K562 (cell line): ENCODE results near the gene NT5DC2. TPM values are rescaled to one million over a fixed set of nuclear protein-coding genes. Genes with fewer than 3 reads are reported as not detected.

Source experiments
- ATAC-seq: fragments of 200-7000 bp; cut with Tn5 transposase; 3 replicates; pipeline ENCODE4 v1.9.1; 2020; ENCODE audit warnings: moderate library complexity
- BruUV-seq: library from RNA; stranded (reverse); fragments of 400-500 nt; replicated peaks from 2 replicates; lab custom pipeline; 2021; lab: Mats Ljungman, UMichigan
- CTCF ChIA-PET: fragments of 300-600 bp; formaldehyde crosslinking; extraction: SDS; loops from one replicate; lab custom pipeline; 2021; ENCODE audit warnings: low intra/inter-chr PET ratio; lab: Yijun Ruan, JAX
- POLR2A ChIA-PET: fragments of 300-600, 350-650 bp; sonication (Branson Sonifier 250); formaldehyde crosslinking; extraction: SDS; loops from one replicate; lab custom pipeline; 2021; ENCODE audit warnings: antibody characterized with exemption, inconsistent platforms; lab: Yijun Ruan, JAX
- DNase-seq, 4 experiments: peaks; one replicate each; pipeline versions ENCODE4 v3.0.0 to v3.0.0-alpha.2; 2011 to 2018; ENCODE audit warnings: low spot score in 3 of 4, mixed read lengths in 3 of 4; ENCODE audit errors: extremely low read depth in 1 of 4
- FAIRE-seq: peaks from 2 replicates; lab custom pipeline; 2011; peaks lifted over from hg19 to GRCh38; lab: Jason Lieb, UNC
- H2AFZ ChIP-seq: 2 replicates; pipeline ENCODE4 v1.6.0; 2011; ENCODE audit warnings: low read depth, low read length, control low read depth, inconsistent platforms
- H3K27ac ChIP-seq: fragments of 200-600 bp; 3 replicates; pipeline ENCODE4 v1.8.0; 2011; ENCODE audit warnings: low read depth, mild to moderate bottlenecking, control low read depth, inconsistent platforms, low read length, moderate library complexity, mixed read lengths; ENCODE audit errors: extremely low read depth
- H3K27me3 ChIP-seq, 2 experiments: fragments of 300-600 bp in 1 of 2; 2 replicates in 1 of 2; 3 replicates in 1 of 2; pipeline versions ENCODE4 v1.6.0 to v1.8.0; 2011; ENCODE audit warnings: inconsistent platforms in 2 of 2, low read length in 2 of 2, mild to moderate bottlenecking in 1 of 2, mixed read lengths in 1 of 2, moderate library complexity in 1 of 2; ENCODE audit not compliant: control insufficient read depth in 2 of 2, insufficient read depth in 2 of 2
- H3K36me3 ChIP-seq: fragments of 300-600 bp; 3 replicates; pipeline ENCODE4 v1.8.0; 2011; ENCODE audit warnings: mild to moderate bottlenecking, low read length, inconsistent platforms; ENCODE audit not compliant: control insufficient read depth, insufficient read depth
- H3K4me1 ChIP-seq, 2 experiments: fragments of 200-600 bp in 1 of 2; replicated peaks in 1 of 2; 2 replicates in 1 of 2; 3 replicates in 1 of 2; pipeline versions ENCODE4 v1.5.1 to v1.8.0; 2011; ENCODE audit warnings: inconsistent platforms in 2 of 2, low read length in 2 of 2, mild to moderate bottlenecking in 1 of 2, mixed read lengths in 1 of 2, moderate library complexity in 1 of 2; ENCODE audit not compliant: control insufficient read depth in 2 of 2, insufficient read depth in 2 of 2
- H3K4me2 ChIP-seq: 2 replicates; pipeline ENCODE4 v1.6.1; 2011; ENCODE audit warnings: low read length, control low read depth, inconsistent platforms, mixed read lengths; ENCODE audit not compliant: insufficient read depth
- H3K4me3 ChIP-seq: fragments of 200-600 bp; sonication (generic), shearing (Covaris generic); 2 replicates; pipeline ENCODE4 v1.5.1; 2016; ENCODE audit warnings: control low read depth, inconsistent platforms
- H3K79me2 ChIP-seq: fragments of 200-600 bp; 3 replicates; pipeline ENCODE4 v1.8.0; 2011; ENCODE audit warnings: low read length, inconsistent platforms; ENCODE audit not compliant: control insufficient read depth, insufficient read depth
- H3K9ac ChIP-seq, 2 experiments: 2 replicates each; pipeline versions ENCODE4 v1.6.0 to v1.6.1; 2011; ENCODE audit warnings: low read depth in 2 of 2, low read length in 2 of 2, control low read depth in 1 of 2, inconsistent platforms in 1 of 2, mild to moderate bottlenecking in 1 of 2, mixed read lengths in 1 of 2; ENCODE audit not compliant: insufficient read depth in 1 of 2
- H3K9me1 ChIP-seq: one replicate; pipeline ENCODE4 v1.6.0; 2011; ENCODE audit warnings: inconsistent platforms, mild to moderate bottlenecking, low read length, moderate library complexity; ENCODE audit not compliant: control insufficient read depth, insufficient read depth
- H3K9me3 ChIP-seq: replicated peaks from 2 replicates; pipeline ENCODE4 v1.5.1; 2011; ENCODE audit warnings: low read depth, low read length, inconsistent platforms; ENCODE audit not compliant: control insufficient read depth, insufficient read depth
- H4K20me1 ChIP-seq: replicated peaks from 2 replicates; pipeline ENCODE4 v1.6.1; 2011; ENCODE audit warnings: low read length, inconsistent platforms, mixed read lengths; ENCODE audit not compliant: control insufficient read depth, insufficient read depth
- JUNB ChIP-seq: fragments of 450-650 bp; formaldehyde crosslinking; conservative IDR thresholded peaks from 2 replicates; pipeline ENCODE4 v1.4.0; 2020; ENCODE audit warnings: mild to moderate bottlenecking
- ZNF408 ChIP-seq: fragments of 250-450 bp; sonication (Bioruptor Pico); IDR thresholded peaks from 2 replicates; pipeline ENCODE4 v1.4.0; 2020; ENCODE audit warnings: low read depth, mild to moderate bottlenecking, moderate library complexity
- ZNF79 ChIP-seq: fragments of 250-450 bp; sonication (Bioruptor Pico); IDR thresholded peaks from 2 replicates; pipeline ENCODE4 v1.4.0; 2020; ENCODE audit warnings: low read depth, mild to moderate bottlenecking, moderate library complexity
- WGBS: fragments of 100-300 bp; shearing (Covaris generic); methylation state at CpG from one replicate; pipeline ENCODE4 v1.1.6; 2016; ENCODE audit warnings: low coverage, mixed read lengths; ENCODE audit not compliant: insufficient coverage; ENCODE audit errors: missing lambda C conversion rate; 5-methylcytosine and 5-hydroxymethylcytosine counted together
- in situ Hi-C: fragments of 300-500 bp; cut with MboI; formaldehyde crosslinking; loops from 4 replicates; pipeline ENCODE4 v1.15.0; 2018; ENCODE audit warnings: inconsistent platforms, mixed read lengths
- intact Hi-C: fragments of 100-400 bp; cut with micrococcal nuclease; formaldehyde crosslinking; loops from 2 replicates; pipeline ENCODE4 v1.14.2; 2022
- polyA plus RNA-seq, 8 experiments: library from polyadenylated mRNA; depleted of rRNA in 4 of 8; stranded (reverse) in 5 of 8; unstranded in 3 of 8; fragments of >200 nt; fragmentation: Nextera tagmentation in 2 of 8; fragmentation: Illumina TruSeq in 1 of 8; extraction: Ambion mirVana in 2 of 8; extraction: Trizol in 1 of 8; gene quantifications; 2 replicates each; pipeline versions ENCODE4 v1.2.1 to v1.2.3, GENCODE V29; 2011 to 2014; ENCODE audit warnings: inconsistent platforms in 1 of 8, missing spikeins in 1 of 8
- total RNA-seq, 7 experiments: library from RNA; depleted of rRNA in 6 of 7; stranded (reverse); fragments of >200 nt in 6 of 7; fragmentation: Illumina TruSeq in 2 of 7; extraction: Trizol in 2 of 7; gene quantifications; 2 replicates each; pipeline versions ENCODE4 v1.2.1 to v1.2.3, GENCODE V29; 2011 to 2021; ENCODE audit warnings: low replicate concordance in 1 of 7

The NT5DC2 gene
- total and polyA plus RNA-seq, 9 of the 15 experiments (the other 6 are each of a cell fraction or from before 2014, with no cell fraction given): 25.6 to 168 (median 122) TPM

DNA sequence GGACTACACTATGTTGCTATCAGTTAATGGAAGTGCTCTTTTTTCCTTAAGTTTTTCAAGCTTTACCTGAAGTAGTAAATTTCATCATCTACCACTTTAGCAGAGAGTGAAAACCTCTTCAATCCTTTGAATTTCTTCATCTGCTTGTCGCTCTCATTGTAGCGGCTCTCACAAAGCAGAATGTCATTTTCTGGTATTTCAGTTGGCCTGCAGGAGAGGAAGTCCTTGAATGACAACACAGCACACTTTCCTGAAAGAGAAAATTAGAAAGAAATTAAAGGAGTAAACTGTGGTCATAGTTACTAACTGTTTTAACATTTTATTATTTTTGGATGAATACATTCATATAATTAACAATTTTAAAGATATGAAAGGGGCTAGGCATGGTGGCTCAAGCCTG lies 30.3 kb upstream of the NT5DC2 start:
- DNase-seq: no peak
- no peaks in the 10 kb centered on the region for H3K79me2 ChIP-seq
- CTCF ChIA-PET: no interaction called here
- no peak for TF ChIP-seq ZNF408 (CRISPR knock-in tag)
- no peak for TF ChIP-seq JUNB
- H3K9me3 ChIP-seq: no peaks in the 10 kb centered on the region
- no peak for ATAC-seq
- H3K27me3 ChIP-seq: no peaks in the 10 kb centered on the region
- no peak overlapping the region for H3K27ac ChIP-seq
- BruUV-seq: no TSS peak
- no peak overlapping the region for H2AFZ ChIP-seq
- H3K4me1 ChIP-seq: no peaks in the 10 kb centered on the region
- WGBS: 95% methylated on average over 2 of the region's 2 CpGs
- no peak for FAIRE-seq
- no peaks in the 10 kb centered on the region for H4K20me1 ChIP-seq
- intact Hi-C loops: no loop called here
- H3K36me3 ChIP-seq: peaks cover 40% of the 10 kb centered on the region; the same call in 1 of the 3 replicates
- no peak overlapping the region for H3K9ac ChIP-seq
- POLR2A ChIA-PET: no interaction called here
- H3K4me3 ChIP-seq: no peak overlapping the region
- no peak overlapping the region for H3K4me2 ChIP-seq
- in situ Hi-C loops: no loop called here
- H3K9me1 ChIP-seq: no peaks in the 10 kb centered on the region

DNA sequence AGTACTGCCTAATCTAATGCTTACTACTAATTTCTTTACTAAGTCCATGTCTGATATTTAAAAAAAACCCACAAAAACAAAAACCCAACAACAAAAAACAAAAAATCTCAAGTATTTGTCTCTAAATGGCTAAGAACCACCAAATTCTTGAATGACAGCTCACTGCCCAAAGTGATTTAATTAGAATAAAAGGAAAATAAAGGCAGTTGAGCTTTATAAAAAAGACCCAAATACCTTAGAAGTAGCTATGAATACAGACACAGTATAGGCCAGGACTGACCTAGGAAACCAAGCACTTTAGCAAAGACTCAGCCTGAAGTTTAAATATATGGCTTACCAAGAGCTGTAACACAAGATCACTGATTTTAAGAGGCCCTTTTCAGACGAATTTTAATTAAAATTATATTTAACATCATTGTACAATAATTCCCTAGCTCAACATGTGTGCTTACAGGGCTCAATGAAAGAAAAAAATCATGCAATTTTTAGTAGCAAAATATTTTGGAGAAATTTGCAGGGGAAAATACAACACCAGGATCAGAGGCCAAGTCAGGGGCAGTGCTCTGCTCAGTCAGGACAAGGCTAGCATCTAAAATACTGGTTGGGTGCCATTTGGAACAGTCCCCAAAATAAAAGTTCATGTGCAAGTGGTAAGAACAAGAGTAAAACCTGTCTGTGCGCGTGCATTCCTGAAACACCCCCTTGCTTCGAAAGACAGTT lies 27.5 kb upstream of the NT5DC2 start:
- intact Hi-C loops: no loop called here
- no peaks in the 10 kb centered on the region for H3K9me1 ChIP-seq
- ATAC-seq: no peak
- H3K27me3 ChIP-seq: no peaks in the 10 kb centered on the region
- CTCF ChIA-PET: no interaction called here
- no peak overlapping the region for H2AFZ ChIP-seq
- no peaks in the 10 kb centered on the region for H3K4me1 ChIP-seq
- WGBS: 64% methylated on average over 4 of the region's 4 CpGs
- H3K9me3 ChIP-seq: no peaks in the 10 kb centered on the region
- TF ChIP-seq ZNF79 (CRISPR knock-in tag): no peak
- TF ChIP-seq, all 486 proteins: peak for 0
- no peak overlapping the region for H3K4me3 ChIP-seq
- FAIRE-seq (no peak), DNase-seq (no peak)
- H3K36me3 ChIP-seq: peaks cover 49% of the 10 kb centered on the region
- no peaks in the 10 kb centered on the region for H3K79me2 ChIP-seq
- H3K27ac ChIP-seq: no peak overlapping the region
- no peaks in the 10 kb centered on the region for H4K20me1 ChIP-seq
- POLR2A ChIA-PET: interaction anchor here (0.5 kb wide), 1 partner anchor 210 kb away, joined by 3 read pairs; the partner anchor contains the start of gene NEK4
- in situ Hi-C loops: no loop called here
- no peak overlapping the region for H3K9ac ChIP-seq
- no peak overlapping the region for H3K4me2 ChIP-seq
- no TSS peak for BruUV-seq
